Upper lobe of left lung (tissue), 6 donors: ENCODE measurements around the gene COQ6. TPM values are rescaled to one million over a fixed set of nuclear protein-coding genes. Genes with fewer than 3 reads are reported as not detected.

Source experiments
- ATAC-seq, 2 donors: fragments of 200-7000 bp; cut with Tn5 transposase; one replicate each; pipeline ENCODE4 v1.9.1; 2022; ENCODE audit warnings: mild to moderate bottlenecking in 2 of 2, moderate library complexity in 2 of 2; ENCODE audit not compliant: low FRiP score in 2 of 2
- DNase-seq, 2 donors: peaks; one replicate each; pipeline ENCODE4 v3.0.0-alpha.2; 2019 to 2020
- H3K27ac ChIP-seq, 4 donors: fragments of 200-600 bp; sonication (generic); one replicate each; pipeline ENCODE4 v1.5.1; 2016 to 2019
- H3K27me3 ChIP-seq, 4 donors: fragments of 200-600 bp; sonication (generic); one replicate each; pipeline ENCODE4 v1.5.1; 2017 to 2019
- H3K36me3 ChIP-seq, 4 donors: fragments of 200-600 bp; sonication (generic); one replicate each; pipeline ENCODE4 v1.5.1; 2016 to 2019
- H3K4me1 ChIP-seq, 4 donors: fragments of 200-600 bp; sonication (generic); one replicate each; pipeline ENCODE4 v1.5.1; 2018 to 2019
- H3K4me3 ChIP-seq, 4 donors: fragments of 200-600 bp; sonication (generic); one replicate each; pipeline ENCODE4 v1.5.1; 2017 to 2019; ENCODE audit warnings: mild to moderate bottlenecking in 2 of 4, moderate library complexity in 1 of 4
- H3K9me3 ChIP-seq, 4 donors: fragments of 200-600 bp; sonication (generic); one replicate each; pipeline ENCODE4 v1.5.1; 2018 to 2019
- EP300 ChIP-seq, 4 donors: sonication (generic); formaldehyde crosslinking; IDR thresholded peaks; one replicate each; pipeline ENCODE4 v1.5.1; 2017; ENCODE audit warnings: antibody characterized with exemption in 4 of 4, control low read depth in 2 of 4
- POLR2A ChIP-seq, 4 donors: fragments of 450-650 bp; IDR thresholded peaks; one replicate each; pipeline ENCODE4 v1.5.1; 2016 to 2017; ENCODE audit warnings: antibody characterized with exemption in 4 of 4, mild to moderate bottlenecking in 2 of 4
- POLR2AphosphoS5 ChIP-seq, 2 donors: sonication (generic); formaldehyde crosslinking; IDR thresholded peaks; one replicate each; pipeline ENCODE4 v1.5.1; 2017; ENCODE audit warnings: antibody characterized with exemption in 2 of 2
- WGBS, 2 donors: methylation state at CpG; one replicate each; pipeline ENCODE4 v1.1.5; 2017 to 2018; 5-methylcytosine and 5-hydroxymethylcytosine counted together
- total RNA-seq, 6 donors: library from RNA; depleted of rRNA in 4 of 6; stranded (reverse); fragments of >200 nt in 4 of 6; gene quantifications; one replicate each; pipeline versions ENCODE4 v1.1.0 to v1.2.1, GENCODE V29; 2016 to 2021
- TF ChIP-seq, protein P1 (sequence below), 6 experiments: fragments of 450-650 bp in 4 of 6; fragments of 200-600 bp in 2 of 6; sonication (generic) in 2 of 6; IDR thresholded peaks; one replicate each; pipeline ENCODE4 v1.5.1; 2016 to 2019; ENCODE audit warnings: antibody characterized with exemption in 6 of 6
- donor health status: DM: no; HTN: no; CAD: no; lungs with moderate emphysema.
- donor health status: DM: no; HTN: yes; CAD: no; lungs with severe emphysema.

Gene COQ6
- total RNA-seq, 6 donors from 2014 or later = 16.9 to 108 (median 23.7) TPM

DNA sequence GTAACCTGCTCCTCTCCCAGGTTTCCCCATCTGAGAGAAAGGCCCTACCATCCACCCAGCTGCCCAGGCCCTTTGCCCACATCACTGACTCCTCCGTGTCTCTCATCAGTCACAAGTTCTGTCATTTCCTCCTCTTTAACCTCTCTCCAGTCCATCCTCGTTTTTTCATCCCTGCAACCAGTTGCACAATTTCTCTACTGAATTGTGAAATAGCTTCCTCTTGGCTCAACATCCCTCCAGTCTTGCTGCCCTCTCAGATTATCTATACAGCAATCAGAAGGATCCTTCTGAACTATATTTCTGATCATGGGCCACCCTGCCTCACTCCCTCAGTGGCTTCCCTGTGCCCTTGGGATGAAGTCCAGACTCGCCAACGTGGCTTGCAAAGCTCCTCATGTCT is 7.0 kb upstream of the COQ6 start:
- 37 to 38% methylated on average over 4 of the region's 4 CpGs for WGBS, 2 donors
- ATAC-seq = peak; percentile 47 to 75
- peak overlapping the region in 1 of 4 donors; percentile 32 for H3K27ac ChIP-seq

DNA sequence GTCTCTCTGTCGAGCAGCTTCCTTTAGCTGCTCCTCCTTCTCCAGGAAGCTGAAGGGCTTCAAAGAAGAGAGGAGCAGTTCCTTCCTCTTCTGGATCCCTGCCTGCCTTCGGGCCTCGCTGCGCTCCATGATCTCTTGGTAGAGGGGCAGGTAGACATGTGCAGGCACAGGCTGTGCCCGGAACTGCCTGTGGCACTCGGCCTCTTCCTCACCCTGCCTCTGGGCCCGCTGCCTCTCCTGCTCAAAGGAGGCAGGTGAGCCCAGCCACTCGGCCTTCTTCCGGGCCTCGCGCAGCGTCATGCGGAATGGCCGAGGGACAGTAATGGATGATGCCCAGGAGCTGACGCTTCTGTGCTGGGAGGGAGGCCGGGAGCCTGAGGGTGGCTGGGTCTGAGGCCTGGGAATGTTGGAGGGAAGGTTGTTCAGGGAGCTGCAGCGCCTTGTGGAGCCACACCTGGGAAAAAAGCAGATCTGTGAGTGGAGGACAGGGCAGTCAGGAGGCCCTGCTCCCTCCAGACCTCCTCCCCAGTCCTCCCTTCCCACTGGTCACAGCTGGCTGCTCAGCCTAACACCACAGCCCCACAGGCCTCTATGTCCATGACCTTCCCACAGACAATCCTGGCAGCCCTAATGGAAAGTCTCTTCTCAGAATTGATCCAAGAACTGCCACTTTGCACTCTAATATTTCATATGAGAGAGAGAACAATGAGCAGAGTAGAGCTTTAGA is 5.5 kb upstream of the COQ6 start:
- H3K27ac ChIP-seq = peak overlapping the region in 2 of 4 donors; percentile 9 to 53
- DNase-seq (peak in 1 of 2 donors; percentile 64), ATAC-seq (peak in 1 of 2 donors; percentile 16)
- H3K4me1 ChIP-seq = peaks cover 12 to 29% (median 18%) of the 10 kb centered on the region in 4 donors
- no peak for TF ChIP-seq EP300 (IDR thresholded peaks at IDR 0.05)
- no peak for TF ChIP-seq POLR2A (IDR thresholded peaks at IDR 0.05)
- no peak for TF ChIP-seq POLR2AphosphoS5 (IDR thresholded peaks at IDR 0.05)
- H3K9me3 ChIP-seq = no peaks in the 10 kb centered on the region
- peaks cover 0 to 28% (median 7%) of the 10 kb centered on the region in 4 donors for H3K36me3 ChIP-seq
- no peak overlapping the region for H3K4me3 ChIP-seq
- 70 to 83% methylated on average over 4 to 17 of the region's 17 CpGs for WGBS, 2 donors
- no peaks in the 10 kb centered on the region for H3K27me3 ChIP-seq

More for the DNA sequence above, 7.0 kb upstream of the COQ6 start:
- Histone ChIP-seq H3K27me3 (no peaks in the 10 kb centered on the region), H3K4me1 (peaks cover 6 to 23% (median 17%) of the 10 kb centered on the region in 4 donors), H3K4me3 (no peak overlapping the region), H3K9me3 (no peaks in the 10 kb centered on the region), H3K36me3 (peaks cover 0 to 34% (median 7%) of the 10 kb centered on the region in 4 donors)
- TF ChIP-seq, protein P1, sequence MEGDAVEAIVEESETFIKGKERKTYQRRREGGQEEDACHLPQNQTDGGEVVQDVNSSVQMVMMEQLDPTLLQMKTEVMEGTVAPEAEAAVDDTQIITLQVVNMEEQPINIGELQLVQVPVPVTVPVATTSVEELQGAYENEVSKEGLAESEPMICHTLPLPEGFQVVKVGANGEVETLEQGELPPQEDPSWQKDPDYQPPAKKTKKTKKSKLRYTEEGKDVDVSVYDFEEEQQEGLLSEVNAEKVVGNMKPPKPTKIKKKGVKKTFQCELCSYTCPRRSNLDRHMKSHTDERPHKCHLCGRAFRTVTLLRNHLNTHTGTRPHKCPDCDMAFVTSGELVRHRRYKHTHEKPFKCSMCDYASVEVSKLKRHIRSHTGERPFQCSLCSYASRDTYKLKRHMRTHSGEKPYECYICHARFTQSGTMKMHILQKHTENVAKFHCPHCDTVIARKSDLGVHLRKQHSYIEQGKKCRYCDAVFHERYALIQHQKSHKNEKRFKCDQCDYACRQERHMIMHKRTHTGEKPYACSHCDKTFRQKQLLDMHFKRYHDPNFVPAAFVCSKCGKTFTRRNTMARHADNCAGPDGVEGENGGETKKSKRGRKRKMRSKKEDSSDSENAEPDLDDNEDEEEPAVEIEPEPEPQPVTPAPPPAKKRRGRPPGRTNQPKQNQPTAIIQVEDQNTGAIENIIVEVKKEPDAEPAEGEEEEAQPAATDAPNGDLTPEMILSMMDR (IDR thresholded peaks at IDR 0.05) = no peak
- TF ChIP-seq POLR2A (IDR thresholded peaks at IDR 0.05) (no peak), EP300 (IDR thresholded peaks at IDR 0.05) (no peak), POLR2AphosphoS5 (IDR thresholded peaks at IDR 0.05) (no peak)
- peak in 1 of 2 donors; percentile 27 for DNase-seq

DNA sequence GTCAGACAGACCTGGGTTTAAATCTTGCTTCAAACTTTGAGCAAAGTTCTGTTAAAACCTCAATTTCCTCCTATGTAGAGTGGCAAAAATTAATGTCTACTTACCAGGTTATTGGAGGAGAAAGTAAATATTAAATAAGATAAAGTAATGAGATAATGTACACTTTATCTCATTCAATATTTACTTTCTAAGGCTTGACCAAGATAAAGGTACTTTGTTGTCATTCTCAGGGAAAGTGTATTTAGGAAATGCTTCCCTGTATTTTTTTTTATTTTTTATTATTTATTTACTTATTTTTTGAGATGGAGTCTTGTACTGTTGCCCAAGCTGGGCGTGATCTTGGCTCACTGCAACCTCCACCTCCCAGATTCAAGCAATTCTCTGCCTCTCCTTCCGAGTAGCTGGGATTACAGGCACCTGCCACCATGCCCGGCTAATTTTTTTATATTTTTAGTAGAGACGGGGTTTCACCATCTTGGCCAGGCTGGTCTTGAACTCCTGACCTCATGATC is 4.9 kb upstream of the COQ6 start:
- Histone ChIP-seq H3K4me1 (peaks cover 12 to 30% (median 18%) of the 10 kb centered on the region in 4 donors), H3K27ac (peak overlapping the region in 3 of 4 donors; percentile 5 to 53 (median 9)), H3K27me3 (no peaks in the 10 kb centered on the region), H3K4me3 (no peak overlapping the region), H3K9me3 (no peaks in the 10 kb centered on the region), H3K36me3 (peaks cover 0 to 21% (median 7%) of the 10 kb centered on the region in 4 donors)
- ATAC-seq = no peak
- WGBS, 2 donors = 61 to 72% methylated on average over 4 of the region's 4 CpGs
- TF ChIP-seq EP300 (IDR thresholded peaks at IDR 0.05) = no peak
- TF ChIP-seq POLR2AphosphoS5 (IDR thresholded peaks at IDR 0.05) = no peak
- no peak for TF ChIP-seq POLR2A (IDR thresholded peaks at IDR 0.05)
- TF ChIP-seq, protein P1 (IDR thresholded peaks at IDR 0.05) = no peak
- no peak for DNase-seq

DNA sequence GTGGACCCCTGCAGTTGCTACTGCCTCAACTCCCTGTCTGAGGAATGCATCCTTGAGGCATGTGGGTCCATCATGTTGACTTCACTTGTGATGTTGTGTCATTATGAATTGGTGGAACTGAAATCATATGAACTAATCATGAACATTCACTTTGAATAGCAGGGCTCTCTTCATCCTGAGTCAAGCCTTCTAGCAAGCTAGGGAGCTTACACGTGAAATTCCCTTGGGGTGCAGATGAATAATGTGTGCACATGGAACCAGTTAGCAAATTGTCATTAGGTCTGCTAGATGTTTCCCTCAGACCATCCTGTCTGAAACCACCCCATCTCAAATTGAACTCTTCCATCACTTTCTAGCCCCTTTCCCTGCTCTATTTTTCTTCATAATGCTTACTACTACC is 3.6 kb downstream of the COQ6 start:
- Histone ChIP-seq H3K4me3 (no peak overlapping the region), H3K36me3 (peaks cover 24 to 54% (median 44%) of the 10 kb centered on the region in 4 donors), H3K9me3 (no peaks in the 10 kb centered on the region), H3K27ac (no peak overlapping the region), H3K4me1 (peaks cover 5 to 19% (median 9%) of the 10 kb centered on the region in 4 donors), H3K27me3 (no peaks in the 10 kb centered on the region)
- ATAC-seq (no peak), DNase-seq (no peak)
- 80 to 95% methylated on average over 1 of the region's 1 CpG for WGBS, 2 donors
- TF ChIP-seq POLR2AphosphoS5 (IDR thresholded peaks at IDR 0.05) = no peak
- TF ChIP-seq, protein P1 (IDR thresholded peaks at IDR 0.05) = no peak
- no peak for TF ChIP-seq EP300 (IDR thresholded peaks at IDR 0.05)
- TF ChIP-seq POLR2A (IDR thresholded peaks at IDR 0.05) = no peak

DNA sequence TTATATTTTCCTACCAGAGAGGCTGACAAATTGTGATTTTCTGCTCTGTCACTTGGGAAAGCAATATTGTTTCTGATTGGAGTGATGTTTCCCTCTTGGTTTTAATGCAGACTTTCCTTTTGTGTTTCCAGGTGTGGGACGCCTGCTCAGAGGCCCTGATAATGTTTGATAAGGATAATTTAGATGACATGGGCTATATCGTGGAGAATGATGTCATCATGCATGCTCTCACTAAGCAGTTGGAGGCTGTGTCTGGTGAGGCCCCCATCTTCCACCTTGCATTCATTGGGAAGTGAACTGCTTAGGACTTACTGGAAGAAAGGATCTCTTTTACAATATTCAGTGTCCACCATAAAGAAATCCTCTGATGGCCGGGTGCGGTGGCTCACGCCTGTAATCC is 5.6 kb downstream of the COQ6 start:
- H3K36me3 ChIP-seq = peaks cover 38 to 73% (median 63%) of the 10 kb centered on the region in 4 donors
- TF ChIP-seq EP300 (IDR thresholded peaks at IDR 0.05) (no peak), POLR2AphosphoS5 (IDR thresholded peaks at IDR 0.05) (no peak), POLR2A (IDR thresholded peaks at IDR 0.05) (no peak)
- TF ChIP-seq, protein P1 (IDR thresholded peaks at IDR 0.05) = no peak
- H3K4me1 ChIP-seq = peaks cover 5 to 9% (median 6%) of the 10 kb centered on the region in 4 donors
- ATAC-seq = no peak
- 84 to 90% methylated on average over 5 of the region's 5 CpGs for WGBS, 2 donors
- H3K4me3 ChIP-seq = no peak overlapping the region
- DNase-seq = no peak
- no peaks in the 10 kb centered on the region for H3K9me3 ChIP-seq
- no peaks in the 10 kb centered on the region for H3K27me3 ChIP-seq
- H3K27ac ChIP-seq = no peak overlapping the region
